Measurements from ENCODE around the gene MAFG. TPM values are rescaled to one million over a fixed set of nuclear protein-coding genes. Genes with fewer than 3 reads are reported as not detected.

MAFG gene
- total RNA-seq, 1 experiment from 2014 or later = 31.4 TPM

DNA sequence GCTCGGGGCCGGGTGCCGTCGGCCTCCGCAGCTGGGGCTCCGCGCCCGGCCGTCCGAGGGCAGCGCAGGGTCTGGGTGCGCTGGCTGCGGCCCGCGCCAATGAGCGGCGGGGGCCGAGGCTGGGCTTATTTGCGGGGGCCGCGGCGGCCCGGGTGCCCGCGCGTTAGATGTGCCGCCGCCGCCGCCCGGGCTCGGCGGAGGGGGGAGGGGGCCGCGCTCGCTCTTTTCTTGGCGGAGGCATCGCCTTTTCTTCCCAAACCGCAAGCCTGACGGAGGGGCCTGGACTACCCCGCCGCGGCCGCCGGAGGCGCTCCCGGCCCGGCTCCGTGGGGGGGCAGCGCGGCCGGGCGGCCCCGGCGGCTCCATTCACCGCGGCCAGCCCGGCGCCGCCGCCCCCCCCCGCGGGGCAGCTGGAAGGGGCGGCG lies 33.6 kb upstream of the MAFG start, which contains the start of gene NOTUM:
TSS of gene NOTUM (minus strand) at position 101 of the 425 bp plus-strand sequence. CDS start 278 bp downstream, outside the sequence.
- no peak for DNase-seq

More for the DNA sequence above, 33.6 kb upstream of the MAFG start, which contains the start of gene NOTUM:
- H3K56ac ChIP-seq (ENCODE audit: insufficient read length, low read depth, low read length) = no peak within 1 kb of the TSS
- H2BK15ac ChIP-seq (ENCODE audit: low read depth, low read length) = no peak within 1 kb of the TSS
- no peaks in the 10 kb centered on the region for H3K9me3 ChIP-seq (ENCODE audit: control insufficient read depth, low read depth, low read length)
- H2AK5ac ChIP-seq (ENCODE audit: insufficient read length, low read length) = no peak within 1 kb of the TSS
- H3K27ac ChIP-seq (ENCODE audit: insufficient read length, low read depth, low read length) = no peak within 1 kb of the TSS
- TF ChIP-seq CTCF (conservative IDR thresholded peaks at IDR 0.05) = peak; percentile 36; the same call in 2 of the 3 replicates
- H2AFZ ChIP-seq (ENCODE audit: low read length) = no peak within 1 kb of the TSS
- H3K27me3 ChIP-seq (ENCODE audit: insufficient read depth, low read length) = peaks cover 43% of the 10 kb centered on the region; the same call in 1 of the 2 replicates
- peak within 1 kb of the TSS; percentile 4 for H3K4me2 ChIP-seq (ENCODE audit: insufficient read depth, insufficient read length, low read length)
- H3K79me1 ChIP-seq (ENCODE audit: insufficient read depth, low read depth, low read length, poor library complexity, severe bottlenecking) = no peaks in the 10 kb centered on the region
- no peak within 1 kb of the TSS for H3K23ac ChIP-seq (ENCODE audit: insufficient read length, low read depth, low read length)
- no peak within 1 kb of the TSS for H3T11ph ChIP-seq (ENCODE audit: low read length)
- no peak within 1 kb of the TSS for H2BK5ac ChIP-seq (ENCODE audit: insufficient read length, low read length)
- no peak within 1 kb of the TSS for H3K18ac ChIP-seq (ENCODE audit: insufficient read length, low read depth, low read length)
- no peaks in the 10 kb centered on the region for H3K4me1 ChIP-seq (ENCODE audit: insufficient read depth, low read length)
- no peak within 1 kb of the TSS for H3K9ac ChIP-seq (ENCODE audit: extremely low read depth, insufficient read length, low read length)
- whole genome bisulfite sequencing (ENCODE audit: extremely low coverage, insufficient read length, low lambda C conversion rate) = no CpG with 5 or more reads among the region's 65 CpGs
- H3K4me1 Mint-ChIP-seq = peaks cover 9 to 10% of the 10 kb centered on the region in 2 experiments
- no peak within 1 kb of the TSS for H2BK12ac ChIP-seq (ENCODE audit: insufficient read length, low read depth, low read length)
- H3K9me3 Mint-ChIP-seq = peaks cover 0 to 4% of the 10 kb centered on the region in 2 experiments; a peak in 1 of 5 replicates
- H3K27ac Mint-ChIP-seq = no peak within 1 kb of the TSS
- peaks cover 3% of the 10 kb centered on the region for H3K23me2 ChIP-seq (ENCODE audit: insufficient read length, low read depth, low read length, poor library complexity, severe bottlenecking)
- H3K79me2 ChIP-seq (ENCODE audit: insufficient read depth, low read length) = no peaks in the 10 kb centered on the region
- no peak within 1 kb of the TSS for H4K91ac ChIP-seq (ENCODE audit: insufficient read length, low read depth, low read length)
- no peak within 1 kb of the TSS for H3K4ac ChIP-seq (ENCODE audit: low read depth, low read length)
- H2BK20ac ChIP-seq (ENCODE audit: low read depth, low read length, poor library complexity, severe bottlenecking) = no peak within 1 kb of the TSS
- H4K20me1 ChIP-seq (ENCODE audit: control insufficient read depth, insufficient read depth, insufficient read length) = no peaks in the 10 kb centered on the region
- peaks cover 79% of the 10 kb centered on the region for H3K27me3 Mint-ChIP-seq (ENCODE audit: low read depth)
- H3K4me3 Mint-ChIP-seq = peak within 1 kb of the TSS; percentile 36 to 72; a peak in 3 of 5 replicates
- no peak within 1 kb of the TSS for H4K8ac ChIP-seq (replicated peaks; ENCODE audit: insufficient read length, low read depth, low read length)
- H4K5ac ChIP-seq (ENCODE audit: insufficient read length, low read depth, low read length) = no peak within 1 kb of the TSS
- H3K14ac ChIP-seq (ENCODE audit: insufficient read depth, low read length) = no peak within 1 kb of the TSS
- no peaks in the 10 kb centered on the region; a peak in 1 of 7 replicates for H3K36me3 Mint-ChIP-seq (ENCODE audit: insufficient read depth in 1 of 3, low read depth in 3 of 3)
- H2BK120ac ChIP-seq (ENCODE audit: low read depth, low read length, poor library complexity, severe bottlenecking) = no peak within 1 kb of the TSS

Measured in H9 (cell line).